DMS79 (cell line): ENCODE results near the gene PCSK4.
"Not testable (repeated sequence)": the region's sequence is repeated elsewhere in the genome, so short reads cannot be mapped to it uniquely, and the experiment has no call there.

Experiments
- DNase-seq: peaks from one replicate; lab custom pipeline; 2025; lab: John Stamatoyannopoulos, UW

PCSK4 gene

DNA sequence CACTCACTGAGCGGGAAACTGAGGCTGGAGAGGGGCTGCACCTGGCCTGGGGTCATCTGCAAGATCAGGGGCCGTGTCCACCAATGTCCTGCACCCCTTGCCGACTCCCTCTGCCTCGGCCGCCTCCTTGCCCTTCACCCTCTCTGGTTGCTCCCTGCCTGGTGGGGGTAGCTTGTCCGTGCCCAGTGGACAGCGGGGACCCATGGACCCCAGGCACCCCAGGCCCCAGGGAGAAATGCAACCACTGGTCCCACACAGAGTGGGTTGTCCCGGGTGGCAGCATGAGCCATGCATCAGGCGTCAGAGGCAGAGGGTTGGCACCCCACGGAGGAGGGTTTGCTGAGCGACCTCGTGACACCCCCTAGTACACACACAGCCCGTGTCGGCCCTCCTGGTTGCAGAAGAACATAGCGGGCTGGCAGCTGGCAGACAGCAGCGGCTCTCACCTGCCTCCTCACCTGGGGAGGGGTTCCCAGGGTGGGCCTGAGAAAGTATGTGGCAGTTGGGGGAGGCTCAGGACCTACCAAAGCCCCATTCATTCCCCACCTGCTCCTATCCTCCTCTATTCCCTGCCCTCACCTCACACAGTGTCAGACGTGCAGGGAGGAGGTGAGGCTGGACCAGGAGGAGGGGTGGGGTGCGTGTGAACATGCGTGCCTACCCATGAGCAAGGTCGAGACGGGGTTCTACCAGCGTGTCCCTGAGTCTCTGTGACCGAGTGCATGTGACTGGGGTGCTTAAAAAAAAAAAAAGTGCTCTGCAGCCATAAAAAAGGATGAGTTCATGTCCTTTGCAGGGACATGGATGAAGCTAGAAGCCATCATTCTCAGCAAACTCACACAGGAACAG lies 14.0 kb upstream of the PCSK4 start:
- no peak for DNase-seq

DNA sequence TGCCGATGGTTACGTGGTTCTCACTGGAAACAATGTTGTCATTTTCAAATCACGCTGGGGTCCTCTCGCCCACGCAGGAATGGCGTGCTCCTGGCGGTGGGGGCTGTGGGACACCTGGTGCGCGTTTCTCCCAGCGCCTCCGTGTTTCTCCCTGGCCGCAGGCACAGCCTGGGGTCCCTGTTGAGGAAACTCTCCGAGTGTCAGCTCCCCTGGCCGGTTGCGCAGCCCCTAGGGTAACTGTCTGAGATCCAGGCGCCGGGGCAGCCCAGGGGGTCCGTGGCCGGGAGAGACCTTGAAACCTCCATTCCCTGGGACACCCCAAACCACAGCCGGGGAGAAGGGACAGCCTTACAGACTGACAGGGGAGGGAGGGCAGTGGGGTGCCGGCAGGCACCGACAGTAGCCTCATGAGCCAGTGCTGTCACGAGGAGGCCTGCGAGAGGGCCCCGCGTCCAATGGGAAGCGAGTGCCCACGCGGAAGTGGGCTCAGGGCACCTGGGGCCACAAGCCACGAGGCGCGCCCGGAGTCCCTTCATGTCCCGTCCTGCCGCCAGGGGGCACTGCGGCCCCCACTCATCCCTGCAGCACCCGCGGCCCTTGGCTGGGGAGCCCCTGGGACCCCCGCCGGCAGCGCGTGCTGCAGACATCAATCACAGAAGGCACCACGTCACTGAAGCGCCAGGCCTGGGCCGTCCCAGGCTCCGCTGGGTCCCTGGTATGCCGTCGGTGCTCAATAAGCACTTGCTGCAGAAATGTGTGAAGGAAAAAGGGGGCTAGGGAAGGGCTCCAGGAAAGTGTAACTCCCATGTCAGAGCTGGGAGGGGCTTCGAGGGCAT lies 13.2 kb upstream of the PCSK4 start:
- DNase-seq = no peak

DNA sequence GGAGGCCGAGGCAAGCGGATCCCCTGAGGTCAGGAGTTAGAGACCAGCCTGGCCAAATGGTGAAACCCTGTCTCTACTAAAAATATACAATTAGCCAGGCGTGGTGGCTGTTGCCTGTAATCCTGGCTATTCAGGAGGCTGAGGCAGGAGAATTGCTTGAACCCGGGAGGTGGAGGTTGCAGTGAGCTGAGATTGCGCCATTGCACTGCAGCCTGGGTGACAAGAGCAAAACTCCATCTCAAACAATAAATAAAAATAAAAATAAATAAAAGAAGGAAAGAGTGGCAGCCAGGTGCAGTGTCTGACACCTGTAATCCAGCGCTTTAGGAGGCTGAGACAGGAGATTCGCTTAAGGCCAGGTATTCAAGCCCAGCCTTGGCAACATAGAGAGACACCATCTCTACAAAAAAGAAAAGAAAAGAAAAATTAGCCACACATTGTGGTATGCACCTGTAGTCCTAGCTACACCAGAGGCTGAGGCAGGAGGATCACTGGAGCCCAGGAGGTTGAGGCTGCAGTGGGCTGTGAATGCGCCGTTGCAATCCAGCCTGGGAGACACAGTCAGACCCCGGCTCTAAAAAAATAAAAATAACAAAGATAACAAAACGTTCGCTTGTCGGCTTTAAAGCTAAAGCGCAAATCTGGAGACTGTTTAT lies 12.4 kb upstream of the PCSK4 start:
- DNase-seq = no peak

DNA sequence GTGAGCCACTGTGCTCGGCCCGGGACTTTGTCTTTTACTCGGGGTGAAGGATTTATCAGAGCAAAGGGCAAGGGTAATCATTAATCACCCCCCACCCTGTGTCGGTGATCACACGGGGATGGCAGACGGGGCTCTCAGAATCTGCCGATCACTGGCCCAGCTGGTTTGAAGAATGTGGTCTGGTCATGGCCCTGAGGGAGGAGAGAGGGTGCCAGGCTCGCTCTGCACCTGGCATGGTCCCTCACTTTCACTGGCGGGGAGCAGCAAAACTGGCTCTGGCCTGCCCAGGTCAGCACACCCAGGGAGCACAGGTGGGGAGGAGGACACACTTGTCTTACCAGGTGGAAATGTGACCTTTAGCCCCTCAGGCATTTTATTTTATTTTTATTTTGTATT lies 11.0 kb upstream of the PCSK4 start:
- DNase-seq = no peak

DNA sequence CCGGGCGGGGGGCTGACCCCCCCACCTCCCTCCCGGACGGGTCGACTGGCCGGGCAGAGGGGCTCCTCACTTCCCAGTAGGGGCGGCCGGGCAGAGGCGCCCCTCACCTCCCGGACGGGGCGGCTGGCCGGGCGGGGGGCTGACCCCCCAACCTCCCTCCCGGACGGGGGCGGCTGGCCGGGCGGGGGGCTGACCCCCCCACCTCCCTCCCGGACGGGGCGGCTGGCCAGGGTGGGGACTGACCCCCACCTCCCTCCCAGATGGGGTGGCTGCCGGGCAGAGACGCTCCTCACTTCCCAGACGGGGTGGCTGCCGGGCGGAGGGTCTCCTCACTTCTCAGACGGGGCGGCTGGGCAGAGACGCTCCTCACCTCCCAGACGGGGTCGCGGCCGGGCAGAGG lies 9.1 kb upstream of the PCSK4 start:
- not testable (repeated sequence) for DNase-seq

DNA sequence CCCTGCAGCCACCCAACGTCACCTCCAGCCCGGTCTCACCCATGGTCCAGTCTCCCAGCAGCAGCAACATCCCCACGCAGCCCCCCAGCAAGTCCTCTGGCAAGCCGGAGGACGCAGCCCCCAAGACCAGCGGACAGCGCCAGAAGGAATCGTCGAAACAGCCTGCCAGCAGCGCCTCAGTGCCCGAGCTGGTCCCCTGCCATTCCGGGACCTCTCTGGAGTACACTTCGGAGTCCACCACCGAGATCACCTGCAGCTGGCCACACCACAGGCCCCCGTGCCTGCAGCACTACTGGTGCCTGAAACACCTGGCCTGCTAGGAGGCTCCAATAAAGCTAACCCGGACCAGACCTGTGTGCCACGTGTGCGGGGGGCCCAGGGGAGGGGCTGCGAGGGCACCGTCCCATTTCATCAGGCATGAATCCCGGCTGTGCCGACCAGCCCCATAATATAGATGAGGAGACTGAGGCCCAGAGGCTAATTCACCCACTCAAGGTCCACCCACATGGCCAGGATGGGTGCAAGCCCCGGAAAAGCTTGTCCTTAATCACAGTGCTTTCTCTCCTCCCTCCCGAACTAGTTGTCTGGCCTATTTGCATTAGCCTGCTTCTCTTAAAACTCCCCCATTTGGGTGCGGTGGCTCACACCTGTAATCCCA lies 7.6 kb upstream of the PCSK4 start:
- DNase-seq = no peak

DNA sequence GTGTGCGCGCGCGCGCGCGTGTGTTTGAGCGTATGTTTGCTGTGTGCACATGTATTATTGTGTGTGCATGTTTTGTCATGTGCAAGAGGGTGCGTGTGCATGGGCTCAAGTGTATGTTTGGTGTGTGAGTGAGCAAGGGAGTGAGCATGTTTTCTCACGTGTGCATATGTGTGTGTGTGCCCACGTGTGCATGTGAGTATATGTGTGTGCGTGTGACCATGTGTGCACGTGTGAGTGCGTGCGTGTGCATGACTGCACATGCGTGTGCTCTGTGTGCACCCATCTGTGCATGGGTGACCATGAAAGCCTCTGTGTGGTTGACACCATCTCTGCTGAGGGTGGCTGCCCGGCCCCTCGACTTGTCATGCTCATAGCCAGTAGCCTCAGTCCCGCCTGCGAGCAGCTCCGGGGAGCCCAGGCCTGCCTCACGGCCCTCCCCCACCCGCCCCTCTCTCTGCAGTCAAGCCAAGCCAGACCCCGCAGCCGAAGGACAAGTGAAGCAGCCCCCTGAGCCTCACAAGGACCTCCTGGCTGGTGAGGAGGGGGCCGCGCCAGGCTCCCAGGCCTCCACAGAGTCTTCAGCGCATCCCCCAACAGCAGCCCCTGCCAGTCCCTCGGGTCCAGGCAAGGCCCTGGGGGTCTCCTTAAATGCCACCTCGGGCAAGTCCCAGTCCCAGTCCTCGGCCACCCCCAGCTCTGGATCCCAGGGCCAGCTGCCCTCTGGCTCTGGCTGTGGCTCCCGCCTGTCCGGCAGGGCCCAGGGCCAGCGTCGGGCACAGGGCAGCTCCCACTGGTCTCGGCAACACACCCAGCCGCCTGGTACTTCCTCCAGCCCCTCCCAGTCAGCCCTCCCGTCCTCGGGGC lies 6.8 kb upstream of the PCSK4 start:
- no peak for DNase-seq

DNA sequence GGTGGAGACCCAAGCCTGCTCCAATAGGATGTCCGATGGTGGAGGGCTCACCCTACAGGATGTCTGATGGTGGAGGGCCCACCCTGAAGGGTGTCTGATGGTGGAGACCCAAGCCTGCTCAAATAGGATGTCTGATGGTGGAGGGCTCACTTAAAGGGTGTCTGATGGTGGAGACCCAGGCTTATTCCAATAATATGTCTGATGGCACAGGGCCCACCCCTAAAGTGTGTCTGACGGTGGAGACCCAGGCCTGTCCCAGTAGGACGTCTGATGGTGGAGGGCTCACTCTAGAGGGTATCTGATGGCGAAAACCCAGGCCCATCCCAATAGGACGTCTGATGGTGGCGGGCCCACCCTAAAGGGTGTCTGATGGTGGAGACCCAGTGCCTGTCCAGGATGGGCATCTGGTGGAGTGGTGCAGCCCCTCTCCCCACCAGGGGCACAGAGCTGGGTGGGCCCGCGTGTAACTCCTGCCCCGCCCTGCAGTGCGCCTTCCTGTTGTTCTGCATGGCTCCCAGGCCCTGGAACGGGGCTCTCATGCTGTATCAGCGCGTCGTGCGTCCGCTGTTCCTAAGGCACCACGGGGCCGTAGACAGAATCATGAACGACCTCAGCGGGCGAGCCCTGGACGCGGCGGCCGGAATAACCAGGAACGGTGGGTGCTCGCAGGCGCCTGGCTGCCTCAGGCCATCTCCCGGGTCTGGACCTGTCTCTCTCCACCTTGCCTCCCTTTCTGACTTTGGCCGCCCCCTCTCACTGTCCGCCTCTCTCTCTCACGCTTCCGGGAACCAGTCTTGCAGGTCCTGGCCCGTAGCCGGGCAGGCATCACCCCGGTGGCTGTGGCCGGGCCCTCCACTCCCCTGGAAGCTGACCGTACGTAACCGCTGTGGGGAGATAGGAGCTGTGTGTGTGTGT lies 5.9 kb upstream of the PCSK4 start:
- DNase-seq = no peak

DNA sequence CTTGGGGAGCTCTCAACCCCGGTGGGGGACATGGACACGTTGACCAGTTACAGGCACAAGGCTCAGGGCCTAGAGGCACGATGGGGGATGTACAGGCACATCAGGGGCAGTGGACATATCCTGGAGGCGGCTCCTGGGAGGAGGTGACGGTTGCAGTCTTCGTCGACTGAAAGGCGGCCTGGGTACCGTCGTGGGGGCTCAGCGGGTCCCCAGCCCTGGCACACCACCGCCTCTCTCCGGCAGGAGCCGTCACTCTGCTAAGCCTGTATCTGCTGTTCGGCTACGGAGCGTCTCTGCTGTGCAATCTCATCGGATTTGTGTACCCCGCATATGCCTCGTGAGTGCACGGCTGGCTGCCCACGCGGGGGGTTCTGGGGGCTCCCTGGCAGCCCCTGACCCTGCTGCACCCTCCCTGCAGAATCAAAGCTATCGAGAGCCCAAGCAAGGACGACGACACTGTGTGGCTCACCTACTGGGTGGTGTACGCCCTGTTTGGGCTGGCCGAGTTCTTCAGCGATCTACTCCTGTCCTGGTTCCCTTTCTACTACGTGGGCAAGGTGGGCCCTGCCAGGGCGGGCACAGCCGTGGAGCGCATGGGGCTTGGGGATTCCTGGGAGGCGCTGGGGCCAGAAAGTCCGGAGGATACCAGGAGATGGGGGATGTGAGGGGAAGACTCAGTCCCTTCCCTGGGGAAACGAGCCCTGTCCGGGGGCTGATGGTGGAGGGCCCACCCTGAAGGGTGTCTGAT lies 5.1 kb upstream of the PCSK4 start:
- DNase-seq = no peak

DNA sequence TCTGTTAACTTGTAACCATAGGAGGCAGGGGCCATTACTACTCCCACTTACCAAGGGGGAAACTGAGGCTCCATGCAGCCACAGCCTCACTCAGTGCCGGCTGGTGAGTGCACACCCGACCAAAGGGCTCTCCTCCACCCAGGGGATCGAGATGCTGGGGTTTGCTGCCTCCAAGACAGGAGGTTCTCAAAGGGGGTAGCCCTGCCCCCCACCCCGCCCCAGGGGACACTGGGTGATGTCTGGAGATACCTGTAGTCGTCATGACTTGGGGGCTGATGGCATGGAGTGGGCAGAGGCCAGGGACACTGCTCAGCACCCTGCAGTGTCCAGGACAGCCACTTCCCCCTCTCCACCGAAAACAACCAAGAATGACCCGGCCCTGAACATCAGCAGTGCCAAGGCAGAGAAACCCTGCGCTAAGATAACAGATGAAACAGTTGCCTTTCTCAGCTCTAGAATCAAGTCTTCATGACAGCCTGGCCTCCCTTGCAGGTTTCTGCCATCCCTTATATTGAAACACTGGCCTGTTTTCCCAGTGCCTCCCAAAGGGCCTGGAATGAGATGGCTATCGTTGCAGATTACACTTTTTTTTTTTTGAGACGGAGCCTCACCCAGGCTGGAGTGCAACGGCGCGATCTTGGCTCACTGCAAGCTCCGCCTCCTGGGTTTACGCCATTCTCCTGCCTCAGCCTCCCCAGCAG lies 4.1 kb upstream of the PCSK4 start:
- no peak for DNase-seq

DNA sequence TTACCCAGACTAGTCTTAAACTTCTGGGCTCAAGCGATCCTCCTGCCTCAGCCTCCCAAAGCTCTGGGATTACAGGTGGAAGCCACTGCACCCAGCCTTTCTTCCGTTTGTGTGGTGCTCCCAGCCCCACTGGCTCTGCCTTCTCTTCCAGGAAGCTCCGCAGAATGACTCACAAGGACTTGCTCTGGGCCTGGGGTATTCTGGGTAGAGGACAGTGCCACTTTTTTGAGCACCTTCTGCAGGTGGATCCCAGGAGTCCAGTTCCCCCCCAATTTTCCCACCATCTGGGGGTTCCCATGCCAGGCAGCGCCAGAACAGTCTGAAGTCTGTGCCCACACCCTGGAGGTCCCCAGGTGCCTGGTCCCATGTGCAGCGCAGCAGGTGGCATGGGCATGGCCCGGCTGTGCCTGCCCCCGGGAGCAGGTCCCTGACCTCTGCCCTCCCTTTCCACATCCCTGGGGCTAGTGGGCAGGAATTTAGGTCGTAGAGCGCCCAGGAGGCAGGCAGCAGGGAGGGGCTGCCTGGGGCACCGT lies 2.4 kb upstream of the PCSK4 start:
- DNase-seq = no peak

DNA sequence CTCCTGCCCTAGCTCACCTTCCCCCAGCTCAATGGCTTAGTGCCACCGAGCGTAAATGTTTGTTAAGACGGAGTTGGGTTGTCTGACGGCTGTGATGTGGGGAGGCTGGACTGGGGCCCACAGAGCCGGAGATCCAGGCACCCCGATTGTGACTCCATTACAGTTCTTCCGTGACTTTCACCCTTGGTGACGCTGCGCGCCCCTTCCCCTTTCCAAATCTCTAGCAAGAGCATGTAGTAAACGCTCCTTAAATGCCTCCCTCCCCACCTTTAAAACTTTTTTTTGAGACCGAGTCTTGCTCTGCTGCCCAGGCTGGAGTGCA lies 1.7 kb upstream of the PCSK4 start:
- no peak for DNase-seq

DNA sequence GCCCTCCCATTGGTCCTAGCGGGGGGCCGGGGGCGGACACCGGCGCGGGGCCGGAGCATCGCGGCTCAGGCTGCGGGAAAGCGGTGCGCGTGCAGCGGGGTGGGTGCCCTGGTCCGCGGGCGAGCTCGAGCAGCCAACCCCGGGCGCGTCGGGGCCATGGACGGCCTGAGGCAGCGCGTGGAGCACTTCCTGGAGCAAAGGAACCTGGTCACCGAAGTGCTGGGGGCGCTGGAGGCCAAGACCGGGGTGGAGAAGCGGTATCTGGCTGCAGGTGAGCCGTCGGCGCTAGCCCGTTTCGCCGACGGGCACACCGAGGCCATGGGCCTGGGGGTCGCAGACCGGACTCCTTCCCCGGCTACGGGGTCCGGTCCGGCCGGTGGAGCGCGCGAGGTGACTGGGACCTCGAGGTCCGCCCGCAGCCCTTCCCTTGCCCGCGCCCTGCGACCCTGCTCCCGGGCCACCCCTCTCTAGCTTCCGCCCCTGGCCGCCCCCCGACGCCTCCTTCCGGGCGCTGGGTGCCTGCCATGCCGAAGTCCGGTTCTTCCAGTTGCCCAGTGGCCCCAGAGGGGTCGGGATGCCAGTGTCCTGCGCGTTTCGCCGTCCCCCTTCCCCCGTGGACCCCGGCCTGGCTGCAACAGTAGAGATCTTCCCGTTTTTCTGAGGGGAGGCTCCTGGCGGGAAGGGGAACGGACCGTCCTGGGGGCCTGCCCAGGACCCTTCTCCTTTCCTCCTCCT lies 1.1 kb upstream of the PCSK4 start, which contains the start of gene REEP6:
REEP6 (plus strand) TSS at position 68 of the 735 bp plus-strand sequence; CDS start at position 157, 89 bp downstream.
- no peak for DNase-seq

DNA sequence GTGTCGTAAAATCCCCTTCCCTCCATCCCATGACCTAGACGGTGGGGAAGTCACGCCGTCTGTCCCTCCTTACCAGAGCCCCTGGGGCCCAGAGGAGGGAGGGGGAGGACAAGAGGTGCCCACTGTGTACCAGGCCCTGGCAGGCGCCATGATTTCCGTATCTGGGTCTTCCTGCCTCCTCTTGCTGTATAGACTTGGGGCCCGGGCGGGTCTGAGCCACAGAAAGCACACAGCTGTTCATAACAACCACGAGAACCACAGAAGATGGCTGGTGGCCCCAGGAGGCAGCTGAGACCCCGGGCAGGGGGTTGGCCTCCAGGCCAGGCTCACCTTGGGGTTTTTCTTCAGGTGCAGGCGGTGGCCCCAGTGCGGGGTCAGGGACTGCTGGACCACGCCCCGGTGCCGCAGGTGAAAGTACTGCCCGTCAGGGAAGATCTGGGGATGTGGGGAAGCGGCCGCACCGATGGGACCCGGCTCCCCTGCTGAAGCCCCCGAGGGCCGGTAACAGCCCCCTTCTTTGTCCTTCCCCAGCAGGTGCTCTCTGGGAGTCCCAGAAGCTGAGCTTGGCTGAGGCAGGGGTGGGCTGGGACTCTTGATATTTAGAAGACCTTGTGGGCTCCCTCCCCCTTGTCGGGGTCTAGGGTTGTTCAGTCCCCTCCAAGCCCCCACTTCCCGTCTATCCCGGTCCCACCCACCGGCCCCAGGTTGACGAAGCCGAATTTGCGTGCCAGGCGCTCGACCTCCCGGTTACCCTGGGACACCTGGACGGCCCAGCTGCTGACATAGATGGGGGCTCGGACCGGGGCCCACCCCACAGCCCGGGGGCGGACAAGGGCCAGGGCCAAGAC lies 463 bp downstream of the PCSK4 start:
- DNase-seq = no peak

DNA sequence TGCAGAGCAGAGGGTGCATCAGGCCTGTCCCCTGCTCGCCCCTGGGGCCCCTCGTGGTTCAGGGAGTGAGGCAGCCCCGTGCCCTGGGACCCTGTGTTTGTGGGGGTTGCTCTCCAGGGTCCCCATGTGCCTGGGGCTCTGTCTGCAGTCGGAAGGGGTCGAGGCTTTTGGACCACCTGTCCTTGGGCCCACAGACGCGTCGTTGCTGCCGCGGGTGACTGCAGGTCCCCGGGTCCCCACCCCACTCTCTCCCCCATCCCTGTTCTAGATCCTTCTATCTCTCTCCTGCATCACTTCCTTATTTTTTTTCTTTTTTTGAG lies 1.9 kb downstream of the PCSK4 start:
- no peak for DNase-seq

DNA sequence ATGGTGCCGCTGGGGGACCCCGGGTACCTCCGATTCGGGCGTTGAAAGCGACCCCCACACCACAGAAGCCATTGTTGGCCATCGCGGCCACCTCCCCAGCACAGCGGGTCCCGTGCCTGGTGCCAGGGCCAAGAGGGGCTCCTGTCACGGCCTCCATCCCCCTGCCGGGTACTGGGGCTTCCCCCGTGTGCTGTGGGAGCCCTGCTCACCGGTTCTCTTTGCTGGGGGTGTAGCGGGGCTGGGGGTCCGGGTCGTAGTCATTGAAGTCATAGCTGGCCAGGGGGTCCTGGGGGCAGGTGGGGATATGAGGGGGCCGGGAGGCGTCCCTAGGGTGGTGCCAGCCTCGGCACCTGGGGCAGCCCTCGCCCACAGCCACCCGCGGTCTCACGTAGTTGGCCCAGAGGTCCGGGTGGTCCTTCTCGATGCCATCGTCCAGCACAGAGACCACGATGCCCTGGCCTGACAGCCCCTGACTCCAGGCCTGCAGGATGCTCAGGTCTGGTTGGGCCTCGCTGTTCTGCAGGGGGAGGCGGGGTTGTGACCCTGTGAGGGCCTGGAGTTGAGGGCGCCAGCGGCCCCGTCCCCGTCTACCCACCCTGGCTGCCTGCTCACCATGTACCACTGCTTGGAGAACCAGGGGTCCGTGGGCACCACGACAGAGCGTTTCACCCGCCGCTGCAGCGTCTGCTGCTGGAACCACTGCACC lies 2.4 kb downstream of the PCSK4 start:
- no peak for DNase-seq
